Stimulated activated CD8-positive, alpha-beta memory T cell treated with anti-CD3 and anti-CD28 coated beads, Interleukin-12 subunit alpha, Interleukin-12 subunit beta, amount 100 ng/mL, for 1 hour (primary cell): ENCODE results near the gene MAGEB1.

Experiments used
- DNase-seq: peaks from one replicate; pipeline ENCODE4 v3.0.0-alpha.2; 2020; ENCODE audit warnings: low read depth

The MAGEB1 gene

DNA sequence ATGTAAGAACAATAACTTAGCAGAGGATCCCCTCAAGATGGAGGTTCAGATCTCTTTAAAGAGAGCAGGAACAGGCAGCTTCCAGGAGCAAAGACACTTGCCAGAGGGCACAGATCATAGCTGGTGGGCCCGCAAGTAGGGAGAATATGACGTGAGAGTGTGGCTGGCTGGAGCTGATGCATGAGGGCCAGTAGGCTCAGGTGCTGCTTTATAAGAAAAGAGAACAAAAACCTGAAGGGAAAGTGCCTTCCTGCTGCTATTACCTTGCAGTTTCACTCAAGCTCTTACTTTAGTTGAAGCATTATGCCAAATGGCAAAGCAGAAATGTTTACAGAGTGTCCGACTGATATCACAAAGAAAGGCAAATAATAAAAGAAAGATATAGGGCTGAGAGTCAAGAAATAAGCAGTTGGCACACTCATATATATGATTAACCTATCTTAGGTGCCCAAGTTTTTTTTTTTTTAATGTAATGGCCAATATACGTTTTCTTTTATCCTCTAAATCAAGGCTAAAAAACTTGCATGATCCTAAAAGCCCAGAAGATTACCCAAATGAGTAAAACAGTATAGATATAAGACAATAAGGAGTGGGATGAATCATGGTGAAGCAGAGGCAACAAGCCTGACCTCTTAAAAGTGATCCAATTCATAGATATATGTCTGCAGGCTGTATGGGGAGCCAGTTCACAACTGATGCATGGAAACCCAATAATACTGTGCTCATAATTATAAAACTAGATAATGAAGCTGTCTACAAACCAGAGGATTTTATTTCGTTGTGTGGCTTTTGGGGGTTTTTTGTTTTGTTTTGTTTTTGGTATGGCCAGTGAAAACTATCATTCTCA is 49.7 kb downstream of the MAGEB1 start:
- DNase-seq, result no peak

GRCh38 chrX:30301208-30301607 is 54.3 kb downstream of the MAGEB1 start:
- DNase-seq, result no peak
